Thymus (tissue), 11 donors: ENCODE measurements around the gene LEF1. TPM values are rescaled to one million over a fixed set of nuclear protein-coding genes. Genes with fewer than 3 reads are reported as not detected.
A peak's percentile ranks its signal among the peaks of the same experiment; 100 is the strongest.

ENCODE experiments used
- DNase-seq, 9 donors: peaks; one replicate each; pipeline ENCODE4 v3.0.0-alpha.2; 2013; ENCODE audit warnings: low spot score in 9 of 9, low read depth in 6 of 9, missing footprints in 1 of 9
- H3K27ac ChIP-seq, 2 donors: one replicate each; pipeline ENCODE4 v1.5.1; 2013; ENCODE audit warnings: control low read depth in 1 of 2, low read depth in 1 of 2, low read length in 1 of 2, mild to moderate bottlenecking in 1 of 2, moderate library complexity in 1 of 2
- H3K27me3 ChIP-seq, 2 donors: one replicate each; pipeline ENCODE4 v1.5.1; 2013; ENCODE audit warnings: low read length in 1 of 2; ENCODE audit not compliant: control insufficient read depth in 2 of 2, insufficient read depth in 1 of 2
- H3K36me3 ChIP-seq, 2 donors: one replicate each; pipeline ENCODE4 v1.5.1; 2013; ENCODE audit warnings: low read length in 1 of 2, mild to moderate bottlenecking in 1 of 2, moderate library complexity in 1 of 2; ENCODE audit not compliant: control insufficient read depth in 2 of 2, insufficient read depth in 2 of 2
- H3K4me1 ChIP-seq, 2 donors: one replicate each; pipeline ENCODE4 v1.5.1; 2013; ENCODE audit warnings: low read length in 2 of 2; ENCODE audit not compliant: control insufficient read depth in 2 of 2, insufficient read depth in 2 of 2
- H3K4me3 ChIP-seq, 2 donors: one replicate each; pipeline ENCODE4 v1.5.1; 2013; ENCODE audit warnings: low read length in 2 of 2, control low read depth in 1 of 2, mild to moderate bottlenecking in 1 of 2
- H3K9me3 ChIP-seq, 2 donors: one replicate each; pipeline ENCODE4 v1.5.1; 2013; ENCODE audit warnings: low read length in 1 of 2, mild to moderate bottlenecking in 1 of 2; ENCODE audit not compliant: control insufficient read depth in 2 of 2, insufficient read depth in 1 of 2
- WGBS: extraction: QIAGEN DNeasy Blood & Tissue Kit; methylation state at CpG from one replicate; pipeline ENCODE4 v1.1.7; 2013; 5-methylcytosine and 5-hydroxymethylcytosine counted together
- polyA plus RNA-seq: library from polyadenylated mRNA; stranded (reverse); fragments of 200-250 nt; gene quantifications from one replicate; pipeline ENCODE4 v1.2.3, GENCODE V29; 2013
- total RNA-seq: library from RNA; stranded (reverse); fragments of 120-200 nt; gene quantifications from one replicate; pipeline ENCODE4 v1.2.4, GENCODE V29; 2013
- donor health status: healthy.

Gene LEF1
- total and polyA plus RNA-seq, 2 donors, result 536 to 655 TPM

- H3K27me3 ChIP-seq, result no peaks in the 10 kb centered on the region
- no peaks in the 10 kb centered on the region for H3K9me3 ChIP-seq
- peaks cover 0 to 4% of the 10 kb centered on the region in 2 donors for H3K36me3 ChIP-seq
- no peak overlapping the region for H3K4me3 ChIP-seq
- H3K27ac ChIP-seq, result no peak overlapping the region
- H3K4me1 ChIP-seq, result peaks cover 12 to 15% of the 10 kb centered on the region in 2 donors
- peak in 1 of 9 donors; percentile 38 for DNase-seq
- 87% methylated on average over 4 of the region's 4 CpGs for WGBS
These were observed 22.7 kb upstream of the LEF1 start for GRCh38 chr4:108191269-108191914.

DNA sequence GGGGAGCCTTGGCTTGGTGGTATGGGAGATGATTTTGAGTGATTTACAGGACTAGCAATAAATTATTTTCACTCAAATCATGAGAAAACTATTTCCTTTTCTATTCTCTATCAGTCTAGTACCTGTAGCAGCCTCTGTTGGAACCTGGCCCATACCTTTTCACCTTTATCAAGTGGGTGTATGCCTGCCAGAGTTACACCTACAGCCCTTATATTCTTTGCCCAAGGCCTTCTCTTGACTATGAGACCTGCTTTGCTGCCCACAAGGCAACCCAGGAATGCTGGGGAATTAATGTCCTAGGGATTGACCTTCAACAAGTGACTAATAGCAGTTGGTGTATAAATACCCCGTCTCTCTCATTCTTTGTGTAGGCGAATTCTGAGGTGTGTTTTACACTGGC is 20.0 kb upstream of the LEF1 start:
- no peaks in the 10 kb centered on the region for H3K27me3 ChIP-seq
- H3K4me3 ChIP-seq, result no peak overlapping the region
- H3K27ac ChIP-seq, result no peak overlapping the region
- no peaks in the 10 kb centered on the region for H3K9me3 ChIP-seq
- no peak for DNase-seq
- peaks cover 10 to 12% of the 10 kb centered on the region in 2 donors for H3K4me1 ChIP-seq
- 98% methylated on average over 2 of the region's 2 CpGs for WGBS
- peaks cover 0 to 7% of the 10 kb centered on the region in 2 donors for H3K36me3 ChIP-seq

- Histone ChIP-seq H3K9me3 (no peaks in the 10 kb centered on the region), H3K27ac (no peak overlapping the region), H3K36me3 (peaks cover 0 to 10% of the 10 kb centered on the region in 2 donors), H3K4me1 (peaks cover 0 to 4% of the 10 kb centered on the region in 2 donors), H3K27me3 (no peaks in the 10 kb centered on the region), H3K4me3 (no peak overlapping the region)
- 99% methylated on average over 3 of the region's 3 CpGs for WGBS
- no peak for DNase-seq
These were observed 16.5 kb upstream of the LEF1 start for GRCh38 chr4:108185252-108185651.

DNA sequence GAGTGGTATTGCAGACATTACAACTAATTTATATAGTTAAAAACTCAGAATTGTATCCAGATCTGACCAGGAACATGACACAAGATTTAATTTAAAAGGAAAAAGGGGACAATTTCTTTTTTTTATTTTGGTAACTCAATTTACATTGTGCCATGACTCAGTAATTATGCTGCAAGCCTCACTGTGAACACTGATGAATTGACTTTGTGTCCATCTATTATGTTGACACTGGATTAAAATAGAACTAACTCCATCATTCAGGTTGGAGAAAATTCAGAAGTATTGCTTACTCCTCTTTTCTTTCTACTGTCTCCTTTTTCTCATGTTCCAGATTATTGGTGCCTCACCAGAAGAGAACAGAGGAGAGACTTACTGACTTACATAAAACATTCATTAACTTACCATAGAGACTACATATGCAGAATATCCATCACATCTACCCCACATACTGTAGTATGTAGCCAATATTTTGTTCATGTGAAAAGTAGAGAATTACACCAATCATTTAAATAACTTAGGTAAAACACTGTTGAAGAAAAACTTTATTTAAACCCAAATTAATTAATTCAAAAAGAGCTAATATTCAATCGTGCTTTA is 15.8 kb upstream of the LEF1 start:
- DNase-seq, result no peak
- peaks cover 0 to 10% of the 10 kb centered on the region in 2 donors for H3K36me3 ChIP-seq
- no peak overlapping the region for H3K4me3 ChIP-seq
- peaks cover 0 to 4% of the 10 kb centered on the region in 2 donors for H3K4me1 ChIP-seq
- H3K27me3 ChIP-seq, result no peaks in the 10 kb centered on the region
- 100% methylated on average over 1 of the region's 1 CpG for WGBS
- H3K27ac ChIP-seq, result no peak overlapping the region
- no peaks in the 10 kb centered on the region for H3K9me3 ChIP-seq

DNA sequence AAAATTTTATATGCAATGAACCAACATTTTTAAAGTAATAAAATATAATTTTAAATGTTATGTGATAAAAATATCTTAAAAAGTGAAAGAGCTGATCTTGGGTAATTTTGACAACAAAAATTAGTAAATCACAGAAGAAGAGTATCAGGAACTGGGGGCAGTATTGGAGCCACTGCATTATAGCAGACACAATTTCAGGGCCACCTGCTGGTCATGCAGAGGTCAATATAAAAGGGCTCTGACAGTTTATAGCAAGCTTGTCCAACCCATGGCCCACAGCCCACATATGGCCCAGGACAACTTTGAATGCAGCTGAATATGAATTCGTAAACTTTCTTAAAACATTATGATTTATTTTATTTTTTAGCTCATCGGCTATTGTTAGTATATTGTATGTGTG is 13.0 kb upstream of the LEF1 start:
- 100% methylated on average over 2 of the region's 2 CpGs for WGBS
- peaks cover 0 to 28% of the 10 kb centered on the region in 2 donors for H3K36me3 ChIP-seq
- H3K27me3 ChIP-seq, result no peaks in the 10 kb centered on the region
- H3K27ac ChIP-seq, result no peak overlapping the region
- H3K9me3 ChIP-seq, result no peaks in the 10 kb centered on the region
- DNase-seq, result no peak
- peaks cover 0 to 10% of the 10 kb centered on the region in 2 donors for H3K4me1 ChIP-seq
- H3K4me3 ChIP-seq, result no peak overlapping the region

- Histone ChIP-seq H3K4me1 (peaks cover 0 to 17% of the 10 kb centered on the region in 2 donors), H3K27ac (no peak overlapping the region), H3K4me3 (no peak overlapping the region), H3K9me3 (no peaks in the 10 kb centered on the region), H3K36me3 (peaks cover 0 to 40% of the 10 kb centered on the region in 2 donors), H3K27me3 (no peaks in the 10 kb centered on the region)
- 93% methylated on average over 1 of the region's 1 CpG for WGBS
- no peak for DNase-seq
These were observed 11.8 kb upstream of the LEF1 start for GRCh38 chr4:108180513-108180912.

DNA sequence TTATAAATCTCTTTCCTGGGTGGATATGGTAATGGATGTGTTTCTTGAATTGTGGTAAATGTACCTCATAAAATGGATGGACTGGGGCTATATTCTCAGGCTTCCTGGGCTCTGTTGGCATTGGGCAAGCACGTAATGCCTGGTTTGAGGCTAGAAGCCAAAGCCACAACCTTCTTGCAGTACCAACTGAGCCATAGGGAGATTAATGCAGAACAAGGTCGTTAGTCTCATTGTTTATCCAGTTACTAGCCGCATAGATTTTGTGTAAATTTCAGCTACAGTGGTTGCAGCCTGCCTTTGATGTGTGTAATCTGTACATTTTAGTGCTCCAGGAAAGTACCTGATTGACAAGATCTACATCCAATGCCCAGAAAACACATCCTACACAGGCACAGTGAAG is 7.2 kb upstream of the LEF1 start:
- Histone ChIP-seq H3K36me3 (peaks cover 0 to 38% of the 10 kb centered on the region in 2 donors), H3K27ac (no peak overlapping the region), H3K9me3 (no peaks in the 10 kb centered on the region), H3K4me1 (peaks cover 11 to 44% of the 10 kb centered on the region in 2 donors), H3K4me3 (no peak overlapping the region), H3K27me3 (peaks cover 0 to 13% of the 10 kb centered on the region in 2 donors)
- DNase-seq, result no peak
- 88% methylated on average over 3 of the region's 3 CpGs for WGBS

- H3K27me3 ChIP-seq, result peaks cover 0 to 14% of the 10 kb centered on the region in 2 donors
- peaks cover 0 to 38% of the 10 kb centered on the region in 2 donors for H3K36me3 ChIP-seq
- no peak overlapping the region for H3K27ac ChIP-seq
- H3K4me3 ChIP-seq, result no peak overlapping the region
- H3K9me3 ChIP-seq, result no peaks in the 10 kb centered on the region
- DNase-seq, result peak in 1 of 9 donors; percentile 13
- peaks cover 19 to 50% of the 10 kb centered on the region in 2 donors for H3K4me1 ChIP-seq
These were observed 6.1 kb upstream of the LEF1 start for GRCh38 chr4:108174856-108175255.

- Histone ChIP-seq H3K27me3 (peaks cover 0 to 25% of the 10 kb centered on the region in 2 donors), H3K9me3 (no peaks in the 10 kb centered on the region), H3K4me3 (peak overlapping the region; percentile 68 to 91), H3K4me1 (peaks cover 22 to 59% of the 10 kb centered on the region in 2 donors), H3K27ac (peak overlapping the region in 1 of 2 donors; percentile 59), H3K36me3 (peaks cover 0 to 30% of the 10 kb centered on the region in 2 donors)
- DNase-seq, result no peak
- WGBS, result 81% methylated on average over 11 of the region's 11 CpGs
These were observed 4.9 kb upstream of the LEF1 start for GRCh38 chr4:108173599-108174057.
